Colonic mucosa (tissue), 4 donors: ENCODE results near the gene STARD13. TPM values are rescaled to one million over a fixed set of nuclear protein-coding genes. Genes with fewer than 3 reads are reported as not detected.
A peak's percentile ranks its signal among the peaks of the same experiment; 100 is the strongest.

Source experiments
- DNase-seq: peaks from one replicate; pipeline ENCODE4 v3.0.0-alpha.2; 2020
- H3K27ac ChIP-seq: fragments of 200-600 bp; one replicate; pipeline ENCODE4 v1.8.0; 2021
- H3K27me3 ChIP-seq: fragments of 200-600 bp; one replicate; pipeline ENCODE4 v1.8.0; 2021
- H3K36me3 ChIP-seq: fragments of 200-600 bp; one replicate; pipeline ENCODE4 v1.8.0; 2021
- H3K4me1 ChIP-seq: fragments of 200-600 bp; one replicate; pipeline ENCODE4 v1.8.0; 2021; ENCODE audit warnings: mild to moderate bottlenecking
- H3K4me3 ChIP-seq: fragments of 200-600 bp; one replicate; pipeline ENCODE4 v1.8.0; 2021
- H3K9ac ChIP-seq, 2 donors: one replicate each; pipeline ENCODE4 v1.7.0; 2013; ENCODE audit warnings: control low read depth in 2 of 2, low read depth in 2 of 2, low read length in 2 of 2
- H3K9me3 ChIP-seq: fragments of 200-600 bp; one replicate; pipeline ENCODE4 v1.8.0; 2021
- CTCF ChIP-seq: fragments of 200-600 bp; IDR thresholded peaks from one replicate; pipeline ENCODE4 v1.8.0; 2022; ENCODE audit warnings: antibody characterized with exemption, mild to moderate bottlenecking
- intact Hi-C: fragments of 100-400 bp; cut with DNase I; formaldehyde crosslinking; loops from one replicate; pipeline ENCODE4 v1.14.1; 2022
- total RNA-seq, 2 donors: library from RNA; stranded (reverse); fragmentation: NEBNext Ultra II Directional in 1 of 2; extraction: Animal tissue kit (Norgen Biotek cat#: 25700) in 1 of 2; gene quantifications; one replicate each; pipeline ENCODE4 v1.2.1, GENCODE V29; 2021
- donor health status: healthy.
- donor health status: DM: no; HTN: no; CAD: no.
- donor health status: DM: no; HTN: no; CAD: no.

STARD13 gene
- total RNA-seq, 2 donors from 2014 or later = 21.3 to 30.2 TPM

- no peaks in the 10 kb centered on the region for H3K9me3 ChIP-seq
- TF ChIP-seq CTCF = no peak
- intact Hi-C loops = no loop called here
- H3K36me3 ChIP-seq = no peaks in the 10 kb centered on the region
- no peaks in the 10 kb centered on the region for H3K27me3 ChIP-seq
- peaks cover 19% of the 10 kb centered on the region for H3K4me1 ChIP-seq
- no peak overlapping the region for H3K27ac ChIP-seq
- no peak overlapping the region for H3K4me3 ChIP-seq
- no peak for DNase-seq
- no peak overlapping the region for H3K9ac ChIP-seq
These were observed 33.4 kb downstream of the STARD13 start for GRCh38 chr13:33252135-33252534.

GRCh38 chr13:33251131-33251661 is 34.4 kb downstream of the STARD13 start:
- peak overlapping the region in 1 of 2 donors; percentile 21 for H3K9ac ChIP-seq
- no peaks in the 10 kb centered on the region for H3K9me3 ChIP-seq
- H3K4me3 ChIP-seq = no peak overlapping the region
- H3K27ac ChIP-seq = peak overlapping the region; percentile 56
- no peaks in the 10 kb centered on the region for H3K27me3 ChIP-seq
- H3K36me3 ChIP-seq = no peaks in the 10 kb centered on the region
- no peak for DNase-seq
- H3K4me1 ChIP-seq = peaks cover 19% of the 10 kb centered on the region
- intact Hi-C loops = no loop called here
- no peak for TF ChIP-seq CTCF

GRCh38 chr13:33250609-33251008 is 34.9 kb downstream of the STARD13 start:
- H3K4me3 ChIP-seq = no peak overlapping the region
- H3K9ac ChIP-seq = no peak overlapping the region
- no peak for DNase-seq
- H3K4me1 ChIP-seq = peaks cover 19% of the 10 kb centered on the region
- no peaks in the 10 kb centered on the region for H3K9me3 ChIP-seq
- H3K27ac ChIP-seq = peak overlapping the region; percentile 56
- H3K27me3 ChIP-seq = no peaks in the 10 kb centered on the region
- intact Hi-C loops = no loop called here
- TF ChIP-seq CTCF = no peak
- no peaks in the 10 kb centered on the region for H3K36me3 ChIP-seq

- no peaks in the 10 kb centered on the region for H3K36me3 ChIP-seq
- no peak overlapping the region for H3K4me3 ChIP-seq
- no peaks in the 10 kb centered on the region for H3K9me3 ChIP-seq
- H3K27ac ChIP-seq = peak overlapping the region; percentile 56
- no peak overlapping the region for H3K9ac ChIP-seq
- intact Hi-C loops = no loop called here
- H3K4me1 ChIP-seq = peaks cover 19% of the 10 kb centered on the region
- DNase-seq = no peak
- no peak for TF ChIP-seq CTCF
- no peaks in the 10 kb centered on the region for H3K27me3 ChIP-seq
These were observed 35.7 kb downstream of the STARD13 start for GRCh38 chr13:33249894-33250293.

GRCh38 chr13:33249066-33249465 is 36.5 kb downstream of the STARD13 start:
- no peaks in the 10 kb centered on the region for H3K36me3 ChIP-seq
- DNase-seq = no peak
- H3K9me3 ChIP-seq = no peaks in the 10 kb centered on the region
- no peak for TF ChIP-seq CTCF
- no peak overlapping the region for H3K9ac ChIP-seq
- intact Hi-C loops = no loop called here
- no peaks in the 10 kb centered on the region for H3K27me3 ChIP-seq
- H3K4me3 ChIP-seq = no peak overlapping the region
- no peak overlapping the region for H3K27ac ChIP-seq
- peaks cover 19% of the 10 kb centered on the region for H3K4me1 ChIP-seq
